Measurements from ENCODE around the gene DLG1. TPM values are rescaled to one million over a fixed set of nuclear protein-coding genes. Genes with fewer than 3 reads are reported as not detected.

Gene DLG1
- total and polyA plus RNA-seq, 2 donors from 2014 or later: 19.4 to 101 TPM

DNA sequence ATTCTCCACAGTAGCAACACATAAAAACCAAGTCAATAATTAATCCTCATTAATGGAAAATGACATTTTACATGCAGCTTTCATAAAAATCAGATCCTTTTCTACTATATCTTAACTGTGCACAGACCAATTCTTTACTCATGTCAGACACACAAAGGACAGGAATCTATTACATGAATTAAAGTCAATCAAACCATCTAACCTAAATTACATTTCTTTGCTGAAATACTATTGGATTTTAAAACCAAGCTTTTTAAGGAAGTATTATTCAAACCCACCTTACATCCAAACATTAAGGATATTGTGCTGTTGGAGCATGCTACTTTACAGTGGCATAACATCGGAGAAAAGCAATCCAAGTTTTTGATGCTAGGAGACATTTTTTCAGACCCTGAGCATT, 72.8 kb downstream of the DLG1 start:
- TF ChIP-seq CTCF (IDR thresholded peaks at IDR 0.05; ENCODE audit: borderline replicate concordance, extremely low read depth, insufficient read depth): no peak
- H3K4me3 ChIP-seq (ENCODE audit: low read length in 3 of 3): no peak overlapping the region
- H3K27me3 ChIP-seq (ENCODE audit: control insufficient read depth, insufficient read depth, low read length): no peaks in the 10 kb centered on the region
- H3K4me1 ChIP-seq (ENCODE audit: control insufficient read depth in 2 of 3, insufficient read depth in 2 of 3, low read depth in 1 of 3, low read length in 3 of 3): peaks cover 0 to 3% (median 0%) of the 10 kb centered on the region in 3 donors
- DNase-seq (peak in 1 of 5 donors; percentile 30), FAIRE-seq (no peak)
- no peak overlapping the region for H3K9ac ChIP-seq (ENCODE audit: low read length in 3 of 3)
- H3K27ac ChIP-seq (ENCODE audit: low read depth in 2 of 2, low read length in 2 of 2): no peak overlapping the region
- no peaks in the 10 kb centered on the region for H3K9me3 ChIP-seq (ENCODE audit: control insufficient read depth in 2 of 3, insufficient read depth in 1 of 3, low read length in 3 of 3)
- intact Hi-C loops (cut with DNase I): no loop called here
- H3K36me3 ChIP-seq (ENCODE audit: control insufficient read depth in 2 of 3, insufficient read depth in 3 of 3, low read length in 3 of 3): no peaks in the 10 kb centered on the region

GRCh38 chr3:197224034-197224444, 74.4 kb downstream of the DLG1 start:
- Histone ChIP-seq H3K9ac (ENCODE audit: low read length in 3 of 3) (no peak overlapping the region), H3K4me1 (ENCODE audit: control insufficient read depth in 2 of 3, insufficient read depth in 2 of 3, low read depth in 1 of 3, low read length in 3 of 3) (peaks cover 0 to 3% (median 0%) of the 10 kb centered on the region in 3 donors), H3K36me3 (ENCODE audit: control insufficient read depth in 2 of 3, insufficient read depth in 3 of 3, low read length in 3 of 3) (no peaks in the 10 kb centered on the region), H3K4me3 (ENCODE audit: low read length in 3 of 3) (no peak overlapping the region), H3K9me3 (ENCODE audit: control insufficient read depth in 2 of 3, insufficient read depth in 1 of 3, low read length in 3 of 3) (no peaks in the 10 kb centered on the region), H3K27ac (ENCODE audit: low read depth in 2 of 2, low read length in 2 of 2) (no peak overlapping the region), H3K27me3 (ENCODE audit: control insufficient read depth, insufficient read depth, low read length) (no peaks in the 10 kb centered on the region)
- FAIRE-seq (peak; percentile 19), DNase-seq (peak in 2 of 5 donors; percentile 65 to 79)
- intact Hi-C loops (cut with DNase I): no loop called here
- peak; percentile 52 for TF ChIP-seq CTCF (IDR thresholded peaks at IDR 0.05; ENCODE audit: borderline replicate concordance, extremely low read depth, insufficient read depth)

GRCh38 chr3:197222937-197223370, 75.5 kb downstream of the DLG1 start:
- Histone ChIP-seq H3K4me1 (ENCODE audit: control insufficient read depth in 2 of 3, insufficient read depth in 2 of 3, low read depth in 1 of 3, low read length in 3 of 3) (peaks cover 0 to 3% (median 0%) of the 10 kb centered on the region in 3 donors), H3K36me3 (ENCODE audit: control insufficient read depth in 2 of 3, insufficient read depth in 3 of 3, low read length in 3 of 3) (no peaks in the 10 kb centered on the region), H3K9ac (ENCODE audit: low read length in 3 of 3) (no peak overlapping the region), H3K27ac (ENCODE audit: low read depth in 2 of 2, low read length in 2 of 2) (no peak overlapping the region), H3K9me3 (ENCODE audit: control insufficient read depth in 2 of 3, insufficient read depth in 1 of 3, low read length in 3 of 3) (no peaks in the 10 kb centered on the region), H3K4me3 (ENCODE audit: low read length in 3 of 3) (no peak overlapping the region), H3K27me3 (ENCODE audit: control insufficient read depth, insufficient read depth, low read length) (no peaks in the 10 kb centered on the region)
- intact Hi-C loops (cut with DNase I): no loop called here
- TF ChIP-seq CTCF (IDR thresholded peaks at IDR 0.05; ENCODE audit: borderline replicate concordance, extremely low read depth, insufficient read depth): no peak
- DNase-seq (no peak), FAIRE-seq (no peak)

DNA sequence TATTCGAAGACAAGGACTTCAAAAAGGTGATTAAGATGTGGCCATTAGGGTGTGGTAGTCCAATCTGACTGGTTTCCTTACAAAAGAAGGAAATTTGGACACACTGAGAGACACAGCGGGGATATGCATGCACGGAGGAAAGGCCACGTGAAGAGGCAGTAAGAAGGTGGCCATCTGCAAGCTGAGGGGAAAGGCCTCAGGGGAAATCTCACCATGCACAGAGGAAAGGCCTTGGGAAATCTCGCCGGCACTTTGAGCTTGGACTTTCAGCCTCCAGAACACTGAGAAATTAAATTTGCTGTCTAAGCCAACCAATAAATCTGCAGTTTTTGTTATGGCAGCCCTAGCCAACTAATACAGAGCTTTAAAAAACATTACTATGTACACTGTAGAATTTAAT, 78.8 kb downstream of the DLG1 start:
- FAIRE-seq (no peak), DNase-seq (no peak)
- no peak overlapping the region for H3K4me3 ChIP-seq (ENCODE audit: low read length in 3 of 3)
- intact Hi-C loops (cut with DNase I): no loop called here
- TF ChIP-seq CTCF (IDR thresholded peaks at IDR 0.05; ENCODE audit: borderline replicate concordance, extremely low read depth, insufficient read depth): no peak
- H3K27ac ChIP-seq (ENCODE audit: low read depth in 2 of 2, low read length in 2 of 2): no peak overlapping the region
- no peaks in the 10 kb centered on the region for H3K36me3 ChIP-seq (ENCODE audit: control insufficient read depth in 2 of 3, insufficient read depth in 3 of 3, low read length in 3 of 3)
- H3K9me3 ChIP-seq (ENCODE audit: control insufficient read depth in 2 of 3, insufficient read depth in 1 of 3, low read length in 3 of 3): no peaks in the 10 kb centered on the region
- no peaks in the 10 kb centered on the region for H3K27me3 ChIP-seq (ENCODE audit: control insufficient read depth, insufficient read depth, low read length)
- no peaks in the 10 kb centered on the region for H3K4me1 ChIP-seq (ENCODE audit: control insufficient read depth in 2 of 3, insufficient read depth in 2 of 3, low read depth in 1 of 3, low read length in 3 of 3)
- H3K9ac ChIP-seq (ENCODE audit: low read length in 3 of 3): no peak overlapping the region
